Adrenal gland (tissue), 5 donors: ENCODE data around the gene AGR2.

Experiments used
- POLR2A ChIP-seq, 2 donors: fragments of 450-650 bp; IDR thresholded peaks; one replicate each; pipeline ENCODE4 v1.6.1; 2017; ENCODE audit warnings: antibody characterized with exemption in 2 of 2, mild to moderate bottlenecking in 2 of 2, moderate library complexity in 1 of 2
- TF ChIP-seq, protein P1 (sequence below), 6 experiments: fragments of 450-650 bp in 4 of 6; fragments of 200-600 bp in 2 of 6; sonication (generic) in 1 of 6; IDR thresholded peaks; 1 replicate in 5 of 6; 2 replicates in 1 of 6; pipeline versions ENCODE4 v1.5.1 to v1.8.0; 2016 to 2021; ENCODE audit warnings: antibody characterized with exemption in 6 of 6, mild to moderate bottlenecking in 2 of 6, moderate library complexity in 1 of 6
- donor health status: DM: no; HTN: no; CAD: no.

DNA sequence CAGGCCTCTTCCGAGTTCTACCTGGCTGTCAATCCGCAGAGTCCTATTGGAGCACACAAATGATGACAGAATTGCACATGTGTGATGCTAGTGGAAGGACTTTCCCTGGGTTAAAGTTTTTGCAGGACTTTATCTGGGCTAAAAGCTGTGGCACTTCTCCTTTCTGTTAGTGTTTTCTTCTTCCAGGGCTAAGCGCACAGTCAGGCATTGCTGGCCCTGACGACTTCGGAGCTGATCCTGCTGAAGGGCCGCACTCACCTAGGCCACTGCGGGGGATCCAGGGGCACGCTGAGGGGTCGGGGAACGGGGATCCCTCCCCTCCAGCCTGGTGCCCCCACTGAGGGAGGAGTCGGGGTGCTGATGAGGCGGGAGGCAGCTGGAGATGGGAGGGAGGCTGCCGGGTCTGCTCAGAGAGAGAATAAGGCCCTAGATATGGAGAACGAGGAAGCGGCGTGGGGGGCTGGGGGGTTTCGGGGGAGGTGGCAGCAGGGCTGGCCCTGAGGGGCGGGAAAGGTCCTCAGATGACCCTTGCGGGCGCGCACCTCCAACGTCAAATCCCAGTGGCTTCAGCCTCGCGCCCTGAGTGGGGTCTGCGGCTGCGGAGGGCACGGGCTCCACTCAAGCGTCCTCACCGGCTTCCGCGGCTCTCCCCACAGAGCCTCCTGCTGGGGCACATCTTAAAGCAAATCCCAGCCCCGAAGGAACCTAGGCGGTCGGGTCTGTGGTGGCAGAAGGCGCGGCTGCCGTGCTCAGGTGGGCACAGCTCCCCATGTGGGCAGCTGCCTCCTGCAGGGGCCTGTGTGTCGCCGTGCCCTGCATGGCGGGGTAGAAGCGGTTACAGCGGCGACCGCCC is 46.0 kb upstream of the AGR2 start:
- TF ChIP-seq, protein P1, sequence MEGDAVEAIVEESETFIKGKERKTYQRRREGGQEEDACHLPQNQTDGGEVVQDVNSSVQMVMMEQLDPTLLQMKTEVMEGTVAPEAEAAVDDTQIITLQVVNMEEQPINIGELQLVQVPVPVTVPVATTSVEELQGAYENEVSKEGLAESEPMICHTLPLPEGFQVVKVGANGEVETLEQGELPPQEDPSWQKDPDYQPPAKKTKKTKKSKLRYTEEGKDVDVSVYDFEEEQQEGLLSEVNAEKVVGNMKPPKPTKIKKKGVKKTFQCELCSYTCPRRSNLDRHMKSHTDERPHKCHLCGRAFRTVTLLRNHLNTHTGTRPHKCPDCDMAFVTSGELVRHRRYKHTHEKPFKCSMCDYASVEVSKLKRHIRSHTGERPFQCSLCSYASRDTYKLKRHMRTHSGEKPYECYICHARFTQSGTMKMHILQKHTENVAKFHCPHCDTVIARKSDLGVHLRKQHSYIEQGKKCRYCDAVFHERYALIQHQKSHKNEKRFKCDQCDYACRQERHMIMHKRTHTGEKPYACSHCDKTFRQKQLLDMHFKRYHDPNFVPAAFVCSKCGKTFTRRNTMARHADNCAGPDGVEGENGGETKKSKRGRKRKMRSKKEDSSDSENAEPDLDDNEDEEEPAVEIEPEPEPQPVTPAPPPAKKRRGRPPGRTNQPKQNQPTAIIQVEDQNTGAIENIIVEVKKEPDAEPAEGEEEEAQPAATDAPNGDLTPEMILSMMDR (IDR thresholded peaks at IDR 0.05): no peak
- no peak for TF ChIP-seq POLR2A (IDR thresholded peaks at IDR 0.05)
